Measurements from ENCODE around the gene MYEOV.

- TF ChIP-seq CTCF (IDR thresholded peaks at IDR 0.05) (no peak), POLR2A (IDR thresholded peaks at IDR 0.05) (no peak)
These were observed 8.9 kb upstream of the MYEOV start for GRCh38 chr11:69285091-69285490.

Data from lower leg skin (tissue), 3 donors.